Measurements from ENCODE around the gene MX2. TPM values are rescaled to one million over a fixed set of nuclear protein-coding genes. Genes with fewer than 3 reads are reported as not detected.

The MX2 gene
- total and polyA plus RNA-seq, 2 of the 8 experiments (the other 6 are each of a cell fraction or from before 2014, with no cell fraction given) = 3.1 to 8.9 TPM

DNA sequence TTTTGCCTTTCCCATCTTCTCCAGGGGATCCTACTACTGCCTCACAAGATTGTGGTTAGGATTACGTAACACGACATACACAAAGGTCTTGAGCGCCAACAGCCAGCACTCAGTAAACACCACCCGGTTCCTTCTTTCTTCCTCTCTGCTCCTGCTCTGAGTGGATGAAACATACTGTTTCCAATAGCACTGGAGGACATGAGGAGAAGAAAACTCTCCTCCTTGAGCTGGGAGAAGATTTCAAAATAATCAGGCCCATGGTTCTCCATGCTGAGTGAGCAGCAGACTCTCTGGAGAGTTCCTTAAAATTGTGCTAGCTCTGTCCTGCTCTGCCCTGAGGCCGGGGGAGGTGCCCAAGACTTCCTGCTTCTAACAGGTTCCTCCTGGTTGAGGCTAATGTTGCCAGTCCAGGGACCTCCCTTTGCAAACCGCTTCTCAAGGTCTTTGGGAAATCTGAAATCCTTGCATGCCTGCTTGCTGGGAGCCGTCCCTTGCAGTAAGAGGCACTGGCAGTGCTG lies 34.8 kb downstream of the MX2 start:
- H2AK5ac ChIP-seq (ENCODE audit: low read depth, low read length) = no peak overlapping the region
- H3K79me1 ChIP-seq (ENCODE audit: low read depth, low read length) = no peaks in the 10 kb centered on the region
- no peak for FAIRE-seq
- H3K18ac ChIP-seq (ENCODE audit: extremely low read depth, low read length) = no peak overlapping the region; the same call in 1 of the 2 replicates
- no peak overlapping the region for H2BK120ac ChIP-seq (replicated peaks; ENCODE audit: low read depth, low read length)
- H3K56ac ChIP-seq (replicated peaks; ENCODE audit: insufficient read length, low read depth, low read length) = no peak overlapping the region
- H3K4me2 ChIP-seq (ENCODE audit: insufficient read depth in 1 of 2, low read depth in 2 of 2, low read length in 2 of 2) = no peak overlapping the region
- DNase-seq (ENCODE audit: low read depth in 1 of 2, low spot score in 2 of 2) = no peak
- H2AFZ ChIP-seq (ENCODE audit: low read length) = 0 out of 2 replicates have a peak overlapping the region, but pooled peaks have one; percentile 72
- no peak overlapping the region for H4K5ac ChIP-seq (ENCODE audit: insufficient read length, low read depth, low read length)
- H3K4me1 ChIP-seq (replicated peaks in 1 of 4; ENCODE audit: control insufficient read depth in 3 of 4, insufficient read depth in 4 of 4, low read length in 3 of 4) = no peaks in the 10 kb centered on the region
- H2BK12ac ChIP-seq (ENCODE audit: low read depth, low read length) = no peak overlapping the region
- no peak overlapping the region for H2BK15ac ChIP-seq (ENCODE audit: low read length)
- no peak overlapping the region for H3K4ac ChIP-seq (replicated peaks; ENCODE audit: insufficient read length, low read depth, low read length)
- no peak overlapping the region for H3K4me3 ChIP-seq (ENCODE audit: extremely low read depth in 1 of 4, insufficient read depth in 2 of 4, low read depth in 3 of 4, low read length in 4 of 4)
- no peak for TF ChIP-seq CTBP2 (IDR thresholded peaks at IDR 0.05; ENCODE audit: borderline replicate concordance, insufficient read depth, insufficient read length, low read length)
- TF ChIP-seq CEBPB (IDR thresholded peaks at IDR 0.05; ENCODE audit: low read depth, low read length) = peak; percentile 26; the same call in 1 of the 2 replicates
- no peak overlapping the region for H3K9ac ChIP-seq (replicated peaks in 1 of 4; ENCODE audit: extremely low read depth in 1 of 4, low read depth in 3 of 4, low read length in 3 of 4)
- no peak overlapping the region for H3K27ac ChIP-seq (ENCODE audit: low read depth, low read length)
- H4K8ac ChIP-seq (ENCODE audit: extremely low read depth, insufficient read depth, low read length) = no peak overlapping the region
- no peak overlapping the region for H2BK5ac ChIP-seq (ENCODE audit: low read depth, low read length)
- no peak overlapping the region for H3K23ac ChIP-seq (ENCODE audit: insufficient read length)
- no peaks in the 10 kb centered on the region for H3K27me3 ChIP-seq (replicated peaks in 1 of 4; ENCODE audit: control insufficient read depth in 3 of 4, extremely low read depth in 1 of 4, insufficient read depth in 3 of 4, low read length in 3 of 4)
- no peaks in the 10 kb centered on the region for H3K79me2 ChIP-seq (ENCODE audit: control insufficient read depth in 1 of 2, insufficient read depth in 2 of 2, low read length in 2 of 2)
- H3K14ac ChIP-seq (ENCODE audit: insufficient read length) = no peak overlapping the region
- WGBS, 2 experiments (ENCODE audit: extremely low coverage in 1 of 2, insufficient coverage in 1 of 2, insufficient read length in 1 of 2, insufficient replicate concordance in 2 of 2, low coverage in 1 of 2, low lambda C conversion rate in 2 of 2, missing lambda C conversion rate in 1 of 2) = 84% methylated on average over 7 of the region's 7 CpGs; no CpG with 5 or more reads in 1 of the 2 experiments
- CTCF ChIA-PET (ENCODE audit: partially characterized antibody) = interaction anchor here (1.0 to 2.1 kb wide), 4 partner anchors 22 to 114 kb away, joined by 3 to 7 read pairs (median 4); no protein-coding TSS in a partner anchor
- H3K23me2 ChIP-seq (ENCODE audit: low read depth, low read length) = no peaks in the 10 kb centered on the region
- H4K20me1 ChIP-seq (replicated peaks in 1 of 2; ENCODE audit: control insufficient read depth in 1 of 2, insufficient read depth in 2 of 2, low read length in 2 of 2) = no peaks in the 10 kb centered on the region
- no peak overlapping the region for H2BK20ac ChIP-seq (ENCODE audit: low read length)
- no peak overlapping the region for H4K91ac ChIP-seq (replicated peaks; ENCODE audit: insufficient read length, low read length)
- POLR2A ChIA-PET (ENCODE audit: partially characterized antibody) = no interaction called here
- no peaks in the 10 kb centered on the region for H3K9me3 ChIP-seq (ENCODE audit: insufficient read depth in 2 of 2, low read depth in 1 of 2, low read length in 1 of 2)
- H3K36me3 ChIP-seq (ENCODE audit: control insufficient read depth in 2 of 4, insufficient read depth in 4 of 4, low read length in 3 of 4) = no peaks in the 10 kb centered on the region
